Measurements from ENCODE around the gene CLN3. TPM values are rescaled to one million over a fixed set of nuclear protein-coding genes. Genes with fewer than 3 reads are reported as not detected.
"Not testable (repeated sequence)": the region's sequence is repeated elsewhere in the genome, so short reads cannot be mapped to it uniquely, and the experiment has no call there.

CLN3 gene
- total and polyA plus RNA-seq, 2 experiments from 2014 or later = 25.2 to 39.2 TPM

GRCh38 chr16:28486266-28486665, 5.6 kb downstream of the CLN3 start:
- H3K27ac ChIP-seq = no peak overlapping the region
- peaks cover 4% of the 10 kb centered on the region for H3K36me3 ChIP-seq
- no peaks in the 10 kb centered on the region for H3K4me1 ChIP-seq (ENCODE audit: low read depth)
- TF ChIP-seq CTCF (IDR thresholded peaks at IDR 0.05; ENCODE audit: low read depth, low read length) = no peak
- DNase-seq (ENCODE audit: low read depth in 1 of 2, low spot score in 1 of 2) = no peak
- H3K9me3 ChIP-seq (ENCODE audit: low read depth) = no peaks in the 10 kb centered on the region
- H3K27me3 ChIP-seq = no peaks in the 10 kb centered on the region
- no peak overlapping the region for H3K4me3 ChIP-seq

- not testable (repeated sequence) for H3K27ac ChIP-seq; H3K9me3 ChIP-seq (ENCODE audit: low read depth); H3K36me3 ChIP-seq; H3K4me1 ChIP-seq (ENCODE audit: low read depth); H3K4me3 ChIP-seq; DNase-seq (ENCODE audit: low read depth in 1 of 2, low spot score in 1 of 2); H3K27me3 ChIP-seq
These were observed 8.5 kb downstream of the CLN3 start for GRCh38 chr16:28483361-28483760.

GRCh38 chr16:28482026-28482425, 9.8 kb downstream of the CLN3 start:
- Histone ChIP-seq H3K27me3 (no peaks in the 10 kb centered on the region), H3K4me3 (no peak overlapping the region), H3K4me1 (ENCODE audit: low read depth) (no peaks in the 10 kb centered on the region), H3K27ac (no peak overlapping the region), H3K36me3 (peaks cover 3% of the 10 kb centered on the region), H3K9me3 (ENCODE audit: low read depth) (no peaks in the 10 kb centered on the region)
- TF ChIP-seq CTCF (IDR thresholded peaks at IDR 0.05; ENCODE audit: low read depth, low read length) = no peak
- no peak for DNase-seq (ENCODE audit: low read depth in 1 of 2, low spot score in 1 of 2)

- peaks cover 9% of the 10 kb centered on the region for H3K36me3 ChIP-seq
- H3K4me1 ChIP-seq (ENCODE audit: low read depth) = no peaks in the 10 kb centered on the region
- no peak overlapping the region for H3K27ac ChIP-seq
- no peak for TF ChIP-seq CTCF (IDR thresholded peaks at IDR 0.05; ENCODE audit: low read depth, low read length)
- no peak overlapping the region for H3K4me3 ChIP-seq
- no peaks in the 10 kb centered on the region for H3K27me3 ChIP-seq
- no peak for DNase-seq (ENCODE audit: low read depth in 1 of 2, low spot score in 1 of 2)
- no peaks in the 10 kb centered on the region for H3K9me3 ChIP-seq (ENCODE audit: low read depth)
These were observed 13.2 kb downstream of the CLN3 start for GRCh38 chr16:28478506-28479180.

GRCh38 chr16:28477311-28477920, 14.5 kb downstream of the CLN3 start:
- no peaks in the 10 kb centered on the region for H3K4me1 ChIP-seq (ENCODE audit: low read depth)
- no peak for DNase-seq (ENCODE audit: low read depth in 1 of 2, low spot score in 1 of 2)
- H3K9me3 ChIP-seq (ENCODE audit: low read depth) = no peaks in the 10 kb centered on the region
- no peak overlapping the region for H3K4me3 ChIP-seq
- no peaks in the 10 kb centered on the region for H3K27me3 ChIP-seq
- no peak for TF ChIP-seq CTCF (IDR thresholded peaks at IDR 0.05; ENCODE audit: low read depth, low read length)
- no peak overlapping the region for H3K27ac ChIP-seq
- H3K36me3 ChIP-seq = peaks cover 9% of the 10 kb centered on the region

- H3K9me3 ChIP-seq (ENCODE audit: low read depth) = no peaks in the 10 kb centered on the region
- TF ChIP-seq CTCF (IDR thresholded peaks at IDR 0.05; ENCODE audit: low read depth, low read length) = no peak
- no peak overlapping the region for H3K27ac ChIP-seq
- peaks cover 9% of the 10 kb centered on the region for H3K36me3 ChIP-seq
- H3K27me3 ChIP-seq = no peaks in the 10 kb centered on the region
- H3K4me1 ChIP-seq (ENCODE audit: low read depth) = no peaks in the 10 kb centered on the region
- H3K4me3 ChIP-seq = no peak overlapping the region
- no peak for DNase-seq (ENCODE audit: low read depth in 1 of 2, low spot score in 1 of 2)
These were observed 16.7 kb downstream of the CLN3 start for GRCh38 chr16:28475221-28475620.

Data from cardiac muscle cell (in vitro differentiated cells and primary cell).